Smooth muscle cell (in vitro differentiated cells): Measurements from ENCODE around the gene NCKAP5L. TPM values are rescaled to one million over a fixed set of nuclear protein-coding genes. Genes with fewer than 3 reads are reported as not detected.

Experiments
- DNase-seq: peaks from one replicate; lab custom pipeline; 2025; ENCODE audit not compliant: unreplicated experiment; lab: John Stamatoyannopoulos, UW
- H2AFZ ChIP-seq: fragments of 200-600 bp; sonication (generic); 2 replicates; pipeline ENCODE4 v1.6.0; 2016; ENCODE audit warnings: antibody characterized with exemption, low read depth, mild to moderate bottlenecking
- H3F3A ChIP-seq: fragments of 200-600 bp; sonication (generic); 2 replicates; pipeline ENCODE4 v1.6.0; 2017; ENCODE audit warnings: antibody characterized with exemption, low read depth
- H3K27ac ChIP-seq: fragments of 200-600 bp; sonication (generic); 2 replicates; pipeline ENCODE4 v1.5.1; 2016; ENCODE audit warnings: low read depth, mild to moderate bottlenecking
- H3K27me3 ChIP-seq: fragments of 200-600 bp; sonication (generic); 2 replicates; pipeline ENCODE4 v1.6.1; 2016; ENCODE audit warnings: low read depth, mild to moderate bottlenecking
- H3K36me3 ChIP-seq: fragments of 200-600 bp; sonication (generic); 2 replicates; pipeline ENCODE4 v1.5.1; 2016; ENCODE audit warnings: low read depth
- H3K4me1 ChIP-seq: fragments of 200-600 bp; sonication (generic); 2 replicates; pipeline ENCODE4 v1.5.1; 2016; ENCODE audit warnings: low read depth
- H3K4me2 ChIP-seq: fragments of 200-600 bp; sonication (generic); 2 replicates; pipeline ENCODE4 v1.6.0; 2016; ENCODE audit warnings: mild to moderate bottlenecking
- H3K4me3 ChIP-seq: fragments of 200-600 bp; sonication (generic); 2 replicates; pipeline ENCODE4 v1.5.1; 2016; ENCODE audit warnings: mild to moderate bottlenecking
- H3K79me2 ChIP-seq: fragments of 200-600 bp; sonication (generic); 2 replicates; pipeline ENCODE4 v1.6.0; 2016; ENCODE audit warnings: low read depth, mild to moderate bottlenecking
- H3K9ac ChIP-seq: fragments of 200-600 bp; sonication (generic); 2 replicates; pipeline ENCODE4 v1.6.0; 2016; ENCODE audit warnings: low read depth
- H3K9me3 ChIP-seq: fragments of 200-600 bp; sonication (generic); replicated peaks from 2 replicates; pipeline ENCODE4 v1.5.1; 2016; ENCODE audit warnings: low read depth
- H4K20me1 ChIP-seq: fragments of 200-600 bp; sonication (generic); 2 replicates; pipeline ENCODE4 v1.6.0; 2016; ENCODE audit warnings: low read depth
- WGBS: methylation state at CpG from one replicate; pipeline ENCODE4 v1.1.7; 2016; ENCODE audit warnings: low lambda C conversion rate; 5-methylcytosine and 5-hydroxymethylcytosine counted together
- polyA plus RNA-seq: library from polyadenylated mRNA; unstranded; fragments of >200 nt; fragmentation: Nextera tagmentation; extraction: Ambion mirVana; gene quantifications from 2 replicates; pipeline ENCODE4 v1.2.1, GENCODE V29; 2016
- total RNA-seq: library from RNA; depleted of rRNA; stranded (reverse); fragments of >200 nt; gene quantifications from 2 replicates; pipeline ENCODE4 v1.2.3, GENCODE V29; 2014
- TF ChIP-seq, protein P1 (sequence below): fragments of 200-600 bp; sonication (generic); IDR thresholded peaks from 2 replicates; pipeline ENCODE4 v1.5.1; 2017; ENCODE audit warnings: borderline replicate concordance, mild to moderate bottlenecking, antibody characterized with exemption; ENCODE audit not compliant: insufficient read depth, poor library complexity, severe bottlenecking

NCKAP5L gene
- total and polyA plus RNA-seq, 2 experiments from 2014 or later: 24.1 to 29.4 TPM

DNA sequence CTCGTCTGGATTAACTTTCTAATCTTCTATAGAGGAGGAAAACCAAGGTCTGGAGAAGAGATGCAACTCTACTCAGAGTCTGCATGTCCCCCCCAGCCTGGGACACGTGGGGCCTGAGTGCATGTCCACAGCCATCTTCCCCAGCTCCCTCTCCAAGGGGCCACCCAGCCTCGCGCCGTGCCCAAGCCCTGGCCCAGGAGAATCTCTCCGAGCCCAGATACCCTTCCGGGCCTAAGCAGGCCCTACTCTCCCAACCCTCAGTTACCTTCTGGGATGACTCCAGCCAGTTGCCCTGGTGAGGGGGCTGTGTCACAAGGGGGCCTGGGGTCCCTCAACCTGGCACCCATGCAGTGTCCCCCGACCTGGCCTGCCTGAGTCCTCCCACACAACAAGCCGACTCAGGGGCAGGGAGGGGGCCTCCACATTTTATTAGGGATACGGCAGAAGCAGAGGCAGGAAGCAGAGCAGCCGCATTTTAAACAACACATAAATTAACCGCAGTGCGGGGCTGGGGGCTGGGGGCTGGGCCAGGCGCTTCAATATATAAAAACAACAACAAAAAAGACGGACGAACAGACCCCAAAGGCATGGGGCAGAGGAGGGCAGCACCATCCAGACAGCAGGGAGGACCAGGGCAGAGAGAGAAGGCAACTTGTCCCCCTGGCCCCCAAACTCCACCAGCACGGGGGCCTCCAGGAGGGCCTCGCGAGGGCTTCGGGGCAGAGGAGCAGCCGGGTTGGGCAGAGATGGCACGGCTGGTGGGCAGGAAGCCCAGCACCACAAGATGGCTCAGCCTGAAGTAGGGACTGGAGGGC, 37.3 kb downstream of the NCKAP5L start:
- H3K27ac ChIP-seq: no peak overlapping the region
- no peaks in the 10 kb centered on the region for H4K20me1 ChIP-seq
- H2AFZ ChIP-seq: no peak overlapping the region
- H3K27me3 ChIP-seq: no peaks in the 10 kb centered on the region
- no peaks in the 10 kb centered on the region for H3K36me3 ChIP-seq
- H3K4me2 ChIP-seq: no peak overlapping the region
- H3K79me2 ChIP-seq: no peaks in the 10 kb centered on the region
- DNase-seq: no peak
- no peaks in the 10 kb centered on the region for H3K9me3 ChIP-seq
- no peak overlapping the region for H3K4me3 ChIP-seq
- H3F3A ChIP-seq: no peaks in the 10 kb centered on the region
- no peak overlapping the region for H3K9ac ChIP-seq
- WGBS: 66% methylated on average over 22 of the region's 22 CpGs
- TF ChIP-seq, protein P1, sequence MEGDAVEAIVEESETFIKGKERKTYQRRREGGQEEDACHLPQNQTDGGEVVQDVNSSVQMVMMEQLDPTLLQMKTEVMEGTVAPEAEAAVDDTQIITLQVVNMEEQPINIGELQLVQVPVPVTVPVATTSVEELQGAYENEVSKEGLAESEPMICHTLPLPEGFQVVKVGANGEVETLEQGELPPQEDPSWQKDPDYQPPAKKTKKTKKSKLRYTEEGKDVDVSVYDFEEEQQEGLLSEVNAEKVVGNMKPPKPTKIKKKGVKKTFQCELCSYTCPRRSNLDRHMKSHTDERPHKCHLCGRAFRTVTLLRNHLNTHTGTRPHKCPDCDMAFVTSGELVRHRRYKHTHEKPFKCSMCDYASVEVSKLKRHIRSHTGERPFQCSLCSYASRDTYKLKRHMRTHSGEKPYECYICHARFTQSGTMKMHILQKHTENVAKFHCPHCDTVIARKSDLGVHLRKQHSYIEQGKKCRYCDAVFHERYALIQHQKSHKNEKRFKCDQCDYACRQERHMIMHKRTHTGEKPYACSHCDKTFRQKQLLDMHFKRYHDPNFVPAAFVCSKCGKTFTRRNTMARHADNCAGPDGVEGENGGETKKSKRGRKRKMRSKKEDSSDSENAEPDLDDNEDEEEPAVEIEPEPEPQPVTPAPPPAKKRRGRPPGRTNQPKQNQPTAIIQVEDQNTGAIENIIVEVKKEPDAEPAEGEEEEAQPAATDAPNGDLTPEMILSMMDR: no peak
- no peaks in the 10 kb centered on the region for H3K4me1 ChIP-seq

DNA sequence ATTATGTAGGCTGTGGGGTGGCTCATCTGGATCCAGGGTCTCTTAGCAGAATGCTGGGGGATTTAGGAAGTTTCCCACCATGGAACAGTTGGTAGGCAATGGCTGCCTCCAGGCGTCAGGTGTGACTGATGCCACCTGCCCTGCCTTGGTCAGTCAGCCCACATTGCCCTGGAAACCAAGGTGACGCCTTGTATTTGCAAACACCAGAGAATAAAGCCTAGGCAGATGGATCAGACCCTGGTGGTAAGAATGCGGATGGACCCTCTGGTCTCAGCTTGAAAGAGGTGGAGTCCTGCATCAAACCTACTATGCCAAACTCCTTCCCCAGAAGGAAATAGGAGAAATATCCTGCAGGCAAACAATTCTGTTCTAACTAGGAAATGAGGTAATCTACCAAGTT, 38.2 kb downstream of the NCKAP5L start:
- no peaks in the 10 kb centered on the region for H3K36me3 ChIP-seq
- H2AFZ ChIP-seq: no peak overlapping the region
- H3K27ac ChIP-seq: no peak overlapping the region
- H3K4me3 ChIP-seq: no peak overlapping the region
- no peaks in the 10 kb centered on the region for H3K79me2 ChIP-seq
- no peak for DNase-seq
- no peak overlapping the region for H3K9ac ChIP-seq
- no peaks in the 10 kb centered on the region for H4K20me1 ChIP-seq
- H3K4me2 ChIP-seq: no peak overlapping the region
- WGBS: 98% methylated on average over 3 of the region's 3 CpGs
- TF ChIP-seq, protein P1: peak; percentile 23
- no peaks in the 10 kb centered on the region for H3K27me3 ChIP-seq
- H3F3A ChIP-seq: no peaks in the 10 kb centered on the region
- no peaks in the 10 kb centered on the region for H3K4me1 ChIP-seq
- H3K9me3 ChIP-seq: no peaks in the 10 kb centered on the region

GRCh38 chr12:49787672-49788071, 40.5 kb downstream of the NCKAP5L start:
- Histone ChIP-seq H3K36me3 (no peaks in the 10 kb centered on the region), H3K79me2 (no peaks in the 10 kb centered on the region), H2AFZ (no peak overlapping the region), H3K4me3 (no peak overlapping the region), H3K4me1 (no peaks in the 10 kb centered on the region), H3K27me3 (no peaks in the 10 kb centered on the region), H3K9ac (no peak overlapping the region), H3K27ac (no peak overlapping the region), H3F3A (no peaks in the 10 kb centered on the region), H3K4me2 (no peak overlapping the region), H4K20me1 (no peaks in the 10 kb centered on the region), H3K9me3 (no peaks in the 10 kb centered on the region)
- 96% methylated on average over 2 of the region's 2 CpGs for WGBS
- TF ChIP-seq, protein P1: no peak
- no peak for DNase-seq

DNA sequence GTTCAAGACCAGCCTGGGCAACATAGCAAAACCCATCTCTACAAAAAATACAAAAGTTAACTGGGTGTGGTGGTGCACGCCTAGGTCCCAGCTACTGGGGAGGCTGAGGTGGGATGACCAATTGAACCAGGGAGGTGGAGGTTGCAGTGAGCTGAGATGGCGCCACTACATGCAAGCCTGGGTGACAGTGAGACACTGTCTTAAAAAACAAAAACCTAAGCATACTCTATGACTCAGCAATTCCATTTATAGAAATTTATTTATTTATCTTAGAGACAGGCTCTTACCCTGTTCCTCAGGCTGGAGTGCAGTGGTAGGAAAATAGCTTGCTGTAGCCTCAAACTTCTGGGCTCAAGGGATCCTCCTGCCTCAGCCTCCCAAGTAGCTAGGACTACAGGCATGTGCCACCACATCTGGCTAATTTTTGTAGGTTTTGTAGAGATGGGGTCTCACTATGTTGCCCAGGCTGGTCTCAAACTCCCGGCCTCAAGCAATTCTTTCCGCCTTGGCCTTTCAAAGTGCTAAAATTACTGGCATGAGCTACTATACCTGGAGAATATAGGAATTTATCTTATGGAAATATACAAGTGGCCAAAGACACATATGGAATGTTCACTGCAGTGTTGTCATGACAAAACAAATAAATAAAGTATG, 43.3 kb downstream of the NCKAP5L start:
- no peaks in the 10 kb centered on the region for H4K20me1 ChIP-seq
- H3F3A ChIP-seq: no peaks in the 10 kb centered on the region
- no peaks in the 10 kb centered on the region for H3K79me2 ChIP-seq
- no peaks in the 10 kb centered on the region for H3K36me3 ChIP-seq
- no peak overlapping the region for H2AFZ ChIP-seq
- H3K4me2 ChIP-seq: no peak overlapping the region
- TF ChIP-seq, protein P1: no peak
- H3K9me3 ChIP-seq: no peaks in the 10 kb centered on the region
- no peak overlapping the region for H3K9ac ChIP-seq
- no peak overlapping the region for H3K4me3 ChIP-seq
- H3K27ac ChIP-seq: peak overlapping the region; percentile 9
- no peak for DNase-seq
- WGBS: 94% methylated on average over 4 of the region's 4 CpGs
- no peaks in the 10 kb centered on the region for H3K27me3 ChIP-seq
- H3K4me1 ChIP-seq: no peaks in the 10 kb centered on the region
